ENCODE data around the gene PDCD2. TPM values are rescaled to one million over a fixed set of nuclear protein-coding genes. Genes with fewer than 3 reads are reported as not detected.

PDCD2 gene
- total RNA-seq, 1 donor from 2014 or later: 36.0 TPM

- H3K27ac ChIP-seq (ENCODE audit: low read depth, low read length): peak overlapping the region; percentile 98
- H3K36me3 ChIP-seq (ENCODE audit: control insufficient read depth in 3 of 3, insufficient read depth in 3 of 3, low read length in 3 of 3): peaks cover 3 to 19% (median 8%) of the 10 kb centered on the region in 3 donors
- peak overlapping the region; percentile 93 to 98 (median 98) for H3K4me3 ChIP-seq (ENCODE audit: low read length in 3 of 3)
- H3K9me3 ChIP-seq (ENCODE audit: control insufficient read depth in 3 of 3, low read length in 3 of 3): no peaks in the 10 kb centered on the region
- H3K27me3 ChIP-seq (ENCODE audit: control insufficient read depth in 3 of 3, insufficient read depth in 3 of 3, low read length in 3 of 3): no peaks in the 10 kb centered on the region
- peak overlapping the region; percentile 95 to 100 (median 97) for H3K9ac ChIP-seq (ENCODE audit: low read depth in 1 of 3, low read length in 3 of 3)
- peaks cover 35 to 42% (median 38%) of the 10 kb centered on the region in 3 donors for H3K4me1 ChIP-seq (ENCODE audit: control insufficient read depth in 3 of 3, insufficient read depth in 3 of 3, low read length in 3 of 3)
Observed at GRCh38 chr6:170553534-170554012, 30.9 kb downstream of the PDCD2 start.

- H3K4me1 ChIP-seq (ENCODE audit: control insufficient read depth in 3 of 3, insufficient read depth in 3 of 3, low read length in 3 of 3): peaks cover 35 to 43% (median 38%) of the 10 kb centered on the region in 3 donors
- H3K27me3 ChIP-seq (ENCODE audit: control insufficient read depth in 3 of 3, insufficient read depth in 3 of 3, low read length in 3 of 3): no peaks in the 10 kb centered on the region
- no peaks in the 10 kb centered on the region for H3K9me3 ChIP-seq (ENCODE audit: control insufficient read depth in 3 of 3, low read length in 3 of 3)
- peaks cover 5 to 19% (median 6%) of the 10 kb centered on the region in 3 donors for H3K36me3 ChIP-seq (ENCODE audit: control insufficient read depth in 3 of 3, insufficient read depth in 3 of 3, low read length in 3 of 3)
- peak within 1 kb of the TSS; percentile 95 to 100 (median 97) for H3K9ac ChIP-seq (ENCODE audit: low read depth in 1 of 3, low read length in 3 of 3)
- peak within 1 kb of the TSS; percentile 93 to 98 (median 98) for H3K4me3 ChIP-seq (ENCODE audit: low read length in 3 of 3)
- peak within 1 kb of the TSS; percentile 98 for H3K27ac ChIP-seq (ENCODE audit: low read depth, low read length)
Observed at GRCh38 chr6:170552765-170553533, 31.5 kb downstream of the PDCD2 start, which contains the start of gene PSMB1. Gene PSMB1, minus strand, starts transcription at chr6:170553307. Its CDS starts 65 bp downstream, at chr6:170553242.

GRCh38 chr6:170545405-170545804 is 39.0 kb downstream of the PDCD2 start:
- peaks cover 43 to 65% (median 56%) of the 10 kb centered on the region in 3 donors for H3K36me3 ChIP-seq (ENCODE audit: control insufficient read depth in 3 of 3, insufficient read depth in 3 of 3, low read length in 3 of 3)
- peaks cover 10 to 22% (median 11%) of the 10 kb centered on the region in 3 donors for H3K4me1 ChIP-seq (ENCODE audit: control insufficient read depth in 3 of 3, insufficient read depth in 3 of 3, low read length in 3 of 3)
- no peak overlapping the region for H3K27ac ChIP-seq (ENCODE audit: low read depth, low read length)

GRCh38 chr6:170542031-170542719 is 42.3 kb downstream of the PDCD2 start:
- H3K36me3 ChIP-seq (ENCODE audit: control insufficient read depth in 3 of 3, insufficient read depth in 3 of 3, low read length in 3 of 3): peaks cover 56 to 69% (median 68%) of the 10 kb centered on the region in 3 donors
- no peak overlapping the region for H3K4me3 ChIP-seq (ENCODE audit: low read length in 3 of 3)
- H3K27ac ChIP-seq (ENCODE audit: low read depth, low read length): no peak overlapping the region
- H3K9ac ChIP-seq (ENCODE audit: low read depth in 1 of 3, low read length in 3 of 3): no peak overlapping the region
- no peaks in the 10 kb centered on the region for H3K27me3 ChIP-seq (ENCODE audit: control insufficient read depth in 3 of 3, insufficient read depth in 3 of 3, low read length in 3 of 3)
- peaks cover 0 to 5% (median 2%) of the 10 kb centered on the region in 3 donors for H3K4me1 ChIP-seq (ENCODE audit: control insufficient read depth in 3 of 3, insufficient read depth in 3 of 3, low read length in 3 of 3)
- no peaks in the 10 kb centered on the region for H3K9me3 ChIP-seq (ENCODE audit: control insufficient read depth in 3 of 3, low read length in 3 of 3)

More at GRCh38 chr6:170545405-170545804, 39.0 kb downstream of the PDCD2 start:
- no peaks in the 10 kb centered on the region for H3K9me3 ChIP-seq (ENCODE audit: control insufficient read depth in 3 of 3, low read length in 3 of 3)
- H3K9ac ChIP-seq (ENCODE audit: low read depth in 1 of 3, low read length in 3 of 3): no peak overlapping the region
- H3K4me3 ChIP-seq (ENCODE audit: low read length in 3 of 3): no peak overlapping the region
- H3K27me3 ChIP-seq (ENCODE audit: control insufficient read depth in 3 of 3, insufficient read depth in 3 of 3, low read length in 3 of 3): no peaks in the 10 kb centered on the region

- H3K4me1 ChIP-seq (ENCODE audit: control insufficient read depth in 3 of 3, insufficient read depth in 3 of 3, low read length in 3 of 3): peaks cover 0 to 8% (median 4%) of the 10 kb centered on the region in 3 donors
- peak overlapping the region; percentile 51 for H3K27ac ChIP-seq (ENCODE audit: low read depth, low read length)
- no peaks in the 10 kb centered on the region for H3K9me3 ChIP-seq (ENCODE audit: control insufficient read depth in 3 of 3, low read length in 3 of 3)
- H3K27me3 ChIP-seq (ENCODE audit: control insufficient read depth in 3 of 3, insufficient read depth in 3 of 3, low read length in 3 of 3): no peaks in the 10 kb centered on the region
- H3K4me3 ChIP-seq (ENCODE audit: low read length in 3 of 3): no peak overlapping the region
- H3K9ac ChIP-seq (ENCODE audit: low read depth in 1 of 3, low read length in 3 of 3): no peak overlapping the region
- H3K36me3 ChIP-seq (ENCODE audit: control insufficient read depth in 3 of 3, insufficient read depth in 3 of 3, low read length in 3 of 3): peaks cover 54 to 74% (median 74%) of the 10 kb centered on the region in 3 donors
Observed at GRCh38 chr6:170537329-170537728, 47.1 kb downstream of the PDCD2 start.

- no peak overlapping the region for H3K4me3 ChIP-seq (ENCODE audit: low read length in 3 of 3)
- H3K27ac ChIP-seq (ENCODE audit: low read depth, low read length): peak overlapping the region; percentile 51
Observed at GRCh38 chr6:170536671-170537070, 47.8 kb downstream of the PDCD2 start.

GRCh38 chr6:170535004-170535403 is 49.4 kb downstream of the PDCD2 start:
- Histone ChIP-seq H3K27me3 (ENCODE audit: control insufficient read depth in 3 of 3, insufficient read depth in 3 of 3, low read length in 3 of 3) (no peaks in the 10 kb centered on the region), H3K4me3 (ENCODE audit: low read length in 3 of 3) (no peak overlapping the region), H3K9me3 (ENCODE audit: control insufficient read depth in 3 of 3, low read length in 3 of 3) (no peaks in the 10 kb centered on the region), H3K9ac (ENCODE audit: low read depth in 1 of 3, low read length in 3 of 3) (no peak overlapping the region), H3K36me3 (ENCODE audit: control insufficient read depth in 3 of 3, insufficient read depth in 3 of 3, low read length in 3 of 3) (peaks cover 48 to 71% (median 62%) of the 10 kb centered on the region in 3 donors), H3K4me1 (ENCODE audit: control insufficient read depth in 3 of 3, insufficient read depth in 3 of 3, low read length in 3 of 3) (peaks cover 2 to 12% (median 7%) of the 10 kb centered on the region in 3 donors), H3K27ac (ENCODE audit: low read depth, low read length) (no peak overlapping the region)

More at GRCh38 chr6:170536671-170537070, 47.8 kb downstream of the PDCD2 start:
- no peaks in the 10 kb centered on the region for H3K9me3 ChIP-seq (ENCODE audit: control insufficient read depth in 3 of 3, low read length in 3 of 3)
- no peaks in the 10 kb centered on the region for H3K27me3 ChIP-seq (ENCODE audit: control insufficient read depth in 3 of 3, insufficient read depth in 3 of 3, low read length in 3 of 3)
- peaks cover 50 to 76% (median 68%) of the 10 kb centered on the region in 3 donors for H3K36me3 ChIP-seq (ENCODE audit: control insufficient read depth in 3 of 3, insufficient read depth in 3 of 3, low read length in 3 of 3)
- peaks cover 0 to 12% (median 4%) of the 10 kb centered on the region in 3 donors for H3K4me1 ChIP-seq (ENCODE audit: control insufficient read depth in 3 of 3, insufficient read depth in 3 of 3, low read length in 3 of 3)
- no peak overlapping the region for H3K9ac ChIP-seq (ENCODE audit: low read depth in 1 of 3, low read length in 3 of 3)

GRCh38 chr6:170533792-170534191 is 50.6 kb downstream of the PDCD2 start:
- Histone ChIP-seq H3K9ac (ENCODE audit: low read depth in 1 of 3, low read length in 3 of 3) (no peak overlapping the region), H3K36me3 (ENCODE audit: control insufficient read depth in 3 of 3, insufficient read depth in 3 of 3, low read length in 3 of 3) (peaks cover 41 to 66% (median 54%) of the 10 kb centered on the region in 3 donors), H3K27ac (ENCODE audit: low read depth, low read length) (no peak overlapping the region), H3K27me3 (ENCODE audit: control insufficient read depth in 3 of 3, insufficient read depth in 3 of 3, low read length in 3 of 3) (no peaks in the 10 kb centered on the region), H3K4me3 (ENCODE audit: low read length in 3 of 3) (no peak overlapping the region), H3K9me3 (ENCODE audit: control insufficient read depth in 3 of 3, low read length in 3 of 3) (no peaks in the 10 kb centered on the region), H3K4me1 (ENCODE audit: control insufficient read depth in 3 of 3, insufficient read depth in 3 of 3, low read length in 3 of 3) (peaks cover 6 to 16% (median 10%) of the 10 kb centered on the region in 3 donors)

- H3K27ac ChIP-seq (ENCODE audit: low read depth, low read length): no peak overlapping the region
- H3K9ac ChIP-seq (ENCODE audit: low read depth in 1 of 3, low read length in 3 of 3): no peak overlapping the region
- no peaks in the 10 kb centered on the region for H3K9me3 ChIP-seq (ENCODE audit: control insufficient read depth in 3 of 3, low read length in 3 of 3)
- no peaks in the 10 kb centered on the region for H3K27me3 ChIP-seq (ENCODE audit: control insufficient read depth in 3 of 3, insufficient read depth in 3 of 3, low read length in 3 of 3)
- no peak overlapping the region for H3K4me3 ChIP-seq (ENCODE audit: low read length in 3 of 3)
- H3K36me3 ChIP-seq (ENCODE audit: control insufficient read depth in 3 of 3, insufficient read depth in 3 of 3, low read length in 3 of 3): peaks cover 36 to 60% (median 47%) of the 10 kb centered on the region in 3 donors
- H3K4me1 ChIP-seq (ENCODE audit: control insufficient read depth in 3 of 3, insufficient read depth in 3 of 3, low read length in 3 of 3): peaks cover 6 to 16% (median 10%) of the 10 kb centered on the region in 3 donors
Observed at GRCh38 chr6:170532867-170533488, 51.5 kb downstream of the PDCD2 start.

Measured in skeletal muscle tissue (tissue), 4 donors.